Fibroblast of pulmonary artery (primary cell): ENCODE results near the gene SLC2A1.

Experiments
- DNase-seq: peaks from one replicate; pipeline ENCODE4 v3.0.0-alpha.2; 2010; ENCODE audit warnings: low read depth
- H3K4me3 ChIP-seq: replicated peaks from 2 replicates; pipeline ENCODE4 v1.5.1; 2011; ENCODE audit warnings: low read depth, mild to moderate bottlenecking, control low read depth, low read length, moderate library complexity
- TF ChIP-seq, protein P1 (sequence below): IDR thresholded peaks from 2 replicates; pipeline ENCODE4 v1.5.1; 2011; ENCODE audit warnings: mild to moderate bottlenecking, control low read depth, low read length, inconsistent platforms; ENCODE audit errors: missing control alignments

SLC2A1 gene

DNA sequence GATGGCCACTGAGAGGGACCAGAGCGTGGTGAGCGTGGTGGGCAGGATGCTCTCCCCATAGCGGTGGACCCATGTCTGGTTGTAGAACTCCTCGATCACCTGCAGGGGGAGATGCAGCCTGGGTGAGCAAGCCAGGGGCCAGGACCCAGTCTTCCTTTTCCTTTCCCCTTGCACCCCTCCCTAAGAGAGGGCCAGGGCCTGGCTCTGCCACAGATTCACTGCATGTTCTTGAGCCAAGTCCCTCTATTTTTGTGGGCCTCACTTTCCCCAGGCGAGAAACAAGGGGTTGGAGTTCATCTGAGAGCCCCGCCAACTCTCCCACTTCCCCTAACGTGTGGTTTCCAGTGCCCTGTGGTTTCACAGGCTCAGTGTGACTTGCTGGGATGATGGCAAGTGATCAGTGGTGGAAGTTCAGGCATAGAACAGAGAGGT, 27.5 kb downstream of the SLC2A1 start:
- TF ChIP-seq, protein P1, sequence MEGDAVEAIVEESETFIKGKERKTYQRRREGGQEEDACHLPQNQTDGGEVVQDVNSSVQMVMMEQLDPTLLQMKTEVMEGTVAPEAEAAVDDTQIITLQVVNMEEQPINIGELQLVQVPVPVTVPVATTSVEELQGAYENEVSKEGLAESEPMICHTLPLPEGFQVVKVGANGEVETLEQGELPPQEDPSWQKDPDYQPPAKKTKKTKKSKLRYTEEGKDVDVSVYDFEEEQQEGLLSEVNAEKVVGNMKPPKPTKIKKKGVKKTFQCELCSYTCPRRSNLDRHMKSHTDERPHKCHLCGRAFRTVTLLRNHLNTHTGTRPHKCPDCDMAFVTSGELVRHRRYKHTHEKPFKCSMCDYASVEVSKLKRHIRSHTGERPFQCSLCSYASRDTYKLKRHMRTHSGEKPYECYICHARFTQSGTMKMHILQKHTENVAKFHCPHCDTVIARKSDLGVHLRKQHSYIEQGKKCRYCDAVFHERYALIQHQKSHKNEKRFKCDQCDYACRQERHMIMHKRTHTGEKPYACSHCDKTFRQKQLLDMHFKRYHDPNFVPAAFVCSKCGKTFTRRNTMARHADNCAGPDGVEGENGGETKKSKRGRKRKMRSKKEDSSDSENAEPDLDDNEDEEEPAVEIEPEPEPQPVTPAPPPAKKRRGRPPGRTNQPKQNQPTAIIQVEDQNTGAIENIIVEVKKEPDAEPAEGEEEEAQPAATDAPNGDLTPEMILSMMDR = peak; percentile 57
- DNase-seq = peak; percentile 52
- H3K4me3 ChIP-seq = no peak overlapping the region

DNA sequence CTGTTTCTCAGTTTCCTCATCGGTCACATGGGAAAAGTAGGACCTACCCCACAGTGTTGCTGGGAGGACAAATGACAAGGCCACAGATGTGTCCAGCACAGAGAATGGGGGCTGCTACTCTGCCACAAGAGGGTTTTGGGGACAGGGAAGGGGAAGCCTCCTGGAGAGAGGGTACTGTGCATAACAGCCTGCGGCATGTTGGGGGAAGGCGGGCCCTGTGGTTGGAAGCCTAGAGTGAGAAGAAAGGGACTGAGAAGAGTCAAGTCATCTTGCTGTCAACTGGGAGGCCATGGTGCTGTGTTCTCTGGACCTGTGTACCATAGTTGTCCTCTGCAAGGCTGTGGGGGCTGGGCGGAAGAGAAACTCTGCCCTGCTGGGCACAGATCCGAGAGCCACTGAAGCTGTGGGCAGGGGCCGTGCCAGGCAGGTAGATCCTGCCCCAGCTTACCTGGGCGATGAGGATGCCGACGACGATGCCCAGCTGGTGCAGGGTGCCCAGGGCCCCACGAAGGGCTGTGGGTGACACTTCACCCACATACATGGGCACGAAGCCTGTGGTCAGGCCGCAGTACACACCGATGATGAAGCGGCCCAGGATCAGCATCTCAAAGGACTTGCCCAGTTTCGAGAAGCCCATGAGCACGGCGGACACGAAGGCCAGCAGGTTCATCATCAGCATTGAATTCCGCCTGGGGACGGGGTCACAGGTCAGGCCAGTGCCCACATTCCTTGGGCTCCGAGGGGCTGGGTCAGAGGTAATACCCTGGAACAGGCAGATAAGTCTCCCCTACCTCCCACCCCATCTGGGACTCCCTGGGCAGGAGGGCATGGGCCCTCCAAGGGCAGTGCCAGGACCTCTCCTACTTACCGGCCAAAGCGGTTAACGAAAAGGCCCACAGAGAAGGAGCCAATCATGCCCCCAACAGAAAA, 28.2 kb downstream of the SLC2A1 start:
- no peak for DNase-seq
- TF ChIP-seq, protein P1 = no peak
- H3K4me3 ChIP-seq = no peak overlapping the region

DNA sequence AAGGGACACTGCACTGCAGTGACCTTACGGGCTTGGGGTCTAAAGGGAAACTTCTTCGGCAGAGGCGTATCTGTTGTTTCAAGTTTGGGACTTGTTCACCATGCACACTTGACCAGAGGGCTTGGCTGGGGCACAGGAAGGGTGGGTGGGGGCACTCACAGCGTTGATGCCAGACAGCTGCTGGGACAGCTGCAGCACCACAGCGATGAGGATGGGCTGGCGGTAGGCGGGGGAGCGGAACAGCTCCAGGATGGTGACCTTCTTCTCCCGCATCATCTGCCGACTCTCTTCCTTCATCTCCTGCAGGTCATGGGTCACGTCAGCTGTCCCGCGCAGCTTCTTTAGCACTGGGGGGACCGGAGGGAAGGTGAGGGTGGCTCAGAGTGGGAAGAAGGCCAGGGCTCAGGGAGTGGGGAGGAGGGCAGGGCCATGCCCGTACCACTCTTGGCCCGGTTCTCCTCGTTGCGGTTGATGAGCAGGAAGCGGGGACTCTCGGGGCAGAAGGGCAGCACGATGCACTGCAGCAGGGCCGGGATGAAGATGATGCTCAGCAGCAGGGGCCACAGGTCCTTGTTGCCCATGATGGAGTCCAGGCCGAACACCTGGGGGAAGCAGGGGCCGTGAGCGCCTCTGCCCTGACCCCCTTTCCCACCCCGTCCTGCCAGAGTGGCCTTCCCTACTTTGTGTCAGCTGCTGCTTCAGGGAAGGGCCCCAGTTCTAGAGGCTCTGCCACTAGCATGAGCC, 29.1 kb downstream of the SLC2A1 start:
- no peak for DNase-seq
- no peak overlapping the region for H3K4me3 ChIP-seq
- TF ChIP-seq, protein P1 = no peak

DNA sequence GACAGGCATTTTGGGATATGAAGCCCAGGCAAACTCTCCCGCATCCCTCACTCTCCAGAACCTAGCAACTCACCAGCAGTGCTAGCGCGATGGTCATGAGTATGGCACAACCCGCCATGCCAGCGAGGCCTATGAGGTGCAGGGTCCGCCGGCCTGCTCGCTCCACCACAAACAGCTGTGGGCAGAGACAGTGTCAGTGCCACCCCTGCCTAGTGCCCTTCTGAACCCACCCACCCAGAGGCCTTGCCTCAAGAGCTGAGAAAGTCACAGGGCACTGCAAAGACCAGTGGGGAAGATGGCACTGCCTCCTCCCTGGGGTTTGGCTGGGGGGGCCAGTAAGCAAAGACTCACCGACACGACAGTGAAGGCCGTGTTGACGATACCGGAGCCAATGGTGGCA, 29.8 kb downstream of the SLC2A1 start:
- DNase-seq = no peak
- TF ChIP-seq, protein P1 = no peak
- H3K4me3 ChIP-seq = no peak overlapping the region

DNA sequence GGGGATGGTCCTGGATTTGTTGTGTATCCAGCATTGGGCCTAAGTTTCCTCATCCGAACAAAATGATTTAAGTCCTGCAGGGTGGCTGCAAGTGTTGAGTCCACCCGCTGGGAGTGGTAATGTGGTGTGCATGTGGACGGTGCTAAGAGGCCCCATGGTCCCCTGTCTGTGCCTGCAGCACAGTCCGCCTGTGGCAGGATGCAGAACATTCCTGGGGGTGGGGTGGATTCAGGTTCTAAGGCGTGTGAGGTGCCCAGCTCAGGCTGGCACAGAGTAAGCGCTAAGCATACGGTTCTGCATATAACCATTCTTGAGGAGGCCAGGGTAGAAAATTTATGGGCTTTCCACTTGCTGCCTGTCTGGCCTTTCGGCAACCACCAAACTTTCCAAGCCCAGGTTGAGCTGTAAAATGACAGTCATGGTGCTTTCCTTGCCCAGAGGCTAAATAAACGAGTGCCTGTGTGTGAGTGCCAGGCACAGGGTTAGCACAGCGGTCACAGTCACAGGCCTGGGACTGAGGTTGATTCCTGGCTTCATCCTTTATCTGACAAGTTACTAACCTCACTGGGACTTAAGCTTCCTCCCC, 30.7 kb downstream of the SLC2A1 start:
- TF ChIP-seq, protein P1 = no peak
- H3K4me3 ChIP-seq = no peak overlapping the region
- no peak for DNase-seq

DNA sequence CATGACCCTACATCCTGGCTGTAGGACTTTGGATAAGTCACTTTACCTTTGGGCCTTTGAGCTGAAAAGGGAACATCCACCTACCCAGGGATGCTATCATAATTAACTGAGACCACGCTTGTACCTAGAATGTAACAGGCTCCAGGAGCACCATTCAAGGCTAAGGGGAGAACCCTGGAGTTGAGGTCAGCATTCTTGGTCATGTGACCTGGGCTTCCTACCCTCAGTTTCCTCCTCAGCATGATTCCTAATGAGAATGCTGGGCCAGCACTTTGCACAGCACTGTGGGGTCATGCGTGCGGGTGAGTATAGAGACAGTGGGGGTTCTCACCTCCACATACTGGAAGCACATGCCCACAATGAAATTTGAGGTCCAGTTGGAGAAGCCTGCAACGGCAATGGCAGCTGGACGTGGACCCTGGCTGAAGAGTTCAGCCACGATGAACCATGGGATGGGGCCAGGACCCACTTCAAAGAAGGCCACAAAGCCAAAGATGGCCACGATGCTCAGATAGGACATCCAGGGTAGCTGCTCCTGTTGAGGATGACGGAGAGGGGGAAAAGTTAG, 31.3 kb downstream of the SLC2A1 start:
- TF ChIP-seq, protein P1 = no peak
- no peak for DNase-seq
- no peak overlapping the region for H3K4me3 ChIP-seq
